IMR-90 (cell line): ENCODE results near the gene RDH12. TPM values are rescaled to one million over a fixed set of nuclear protein-coding genes. Genes with fewer than 3 reads are reported as not detected.

Experiments
- ATAC-seq: fragments of 200-7000 bp; cut with Tn5 transposase; 2 replicates; pipeline ENCODE4 v1.9.1; 2020; ENCODE audit warnings: low read depth, mild to moderate bottlenecking, moderate library complexity
- BruUV-seq: library from RNA; stranded (reverse); fragments of 400-500 nt; replicated peaks from 2 replicates; lab custom pipeline; 2021; lab: Mats Ljungman, UMichigan
- CTCF ChIA-PET: fragments of 300-600 bp; formaldehyde crosslinking; extraction: SDS; loops from one replicate; lab custom pipeline; 2021; ENCODE audit warnings: antibody characterized with exemption; lab: Yijun Ruan, JAX
- POLR2A ChIA-PET: fragments of 300-600 bp; sonication (Branson Sonifier 250); formaldehyde crosslinking; loops from one replicate; lab custom pipeline; 2022; ENCODE audit warnings: antibody characterized with exemption; ENCODE audit not compliant: unreplicated experiment; lab: Charles Lee
- DNase-seq: peaks from one replicate; pipeline ENCODE4 v3.0.0; 2013
- H2AFZ ChIP-seq: replicated peaks from 2 replicates; pipeline ENCODE3; 2013; ENCODE audit warnings: low read length, mild to moderate bottlenecking; ENCODE audit not compliant: poor library complexity
- H2AK5ac ChIP-seq: 2 replicates; pipeline ENCODE4 v1.6.1; 2013; ENCODE audit warnings: low read depth, low read length, inconsistent platforms
- H2AK9ac ChIP-seq: replicated peaks from 2 replicates; pipeline ENCODE3; 2013; ENCODE audit warnings: mild to moderate bottlenecking, low read depth, low read length, moderate library complexity; ENCODE audit not compliant: poor library complexity
- H2BK120ac ChIP-seq: 2 replicates; pipeline ENCODE4 v1.6.1; 2013; ENCODE audit warnings: low read depth, low read length, inconsistent platforms
- H2BK15ac ChIP-seq: 3 replicates; pipeline ENCODE4 v1.6.1; 2013; ENCODE audit warnings: low read depth, low read length, inconsistent platforms
- H2BK20ac ChIP-seq: 2 replicates; pipeline ENCODE4 v1.6.1; 2013; ENCODE audit warnings: low read depth, mild to moderate bottlenecking, inconsistent platforms, low read length, moderate library complexity
- H2BK5ac ChIP-seq: 2 replicates; pipeline ENCODE4 v1.6.1; 2013; ENCODE audit warnings: mild to moderate bottlenecking, low read depth, low read length, inconsistent platforms; ENCODE audit not compliant: poor library complexity, severe bottlenecking
- H3K14ac ChIP-seq: replicated peaks from 2 replicates; pipeline ENCODE4 v1.6.1; 2013; ENCODE audit warnings: low read depth, low read length, inconsistent platforms
- H3K18ac ChIP-seq: 2 replicates; pipeline ENCODE4 v1.6.1; 2013; ENCODE audit warnings: low read depth, low read length, control low read depth
- H3K23ac ChIP-seq: 2 replicates; pipeline ENCODE4 v1.6.1; 2013; ENCODE audit warnings: low read depth, low read length, inconsistent platforms
- H3K27ac ChIP-seq: 2 replicates; pipeline ENCODE4 v1.5.1; 2013; ENCODE audit warnings: mild to moderate bottlenecking, control low read depth, low read length; ENCODE audit not compliant: insufficient read depth
- H3K27me3 ChIP-seq: 2 replicates; pipeline ENCODE4 v1.6.1; 2013; ENCODE audit warnings: low read length; ENCODE audit not compliant: control insufficient read depth, insufficient read depth
- H3K36me3 ChIP-seq: 2 replicates; pipeline ENCODE4 v1.6.1; 2013; ENCODE audit warnings: low read length, mixed read lengths; ENCODE audit not compliant: control insufficient read depth, insufficient read depth
- H3K4ac ChIP-seq: 2 replicates; pipeline ENCODE4 v1.6.1; 2013; ENCODE audit warnings: low read depth, low read length, inconsistent platforms
- H3K4me1 ChIP-seq: 2 replicates; pipeline ENCODE4 v1.6.1; 2013; ENCODE audit warnings: low read length, mixed read lengths; ENCODE audit not compliant: control insufficient read depth, insufficient read depth
- H3K4me2 ChIP-seq: 2 replicates; pipeline ENCODE4 v1.6.1; 2013; ENCODE audit warnings: low read depth, mild to moderate bottlenecking, control low read depth, low read length, moderate library complexity
- H3K4me3 ChIP-seq: 2 replicates; pipeline ENCODE4 v1.5.1; 2013; ENCODE audit warnings: low read depth, mild to moderate bottlenecking, control low read depth, low read length, moderate library complexity; ENCODE audit not compliant: insufficient read depth
- H3K56ac ChIP-seq: 2 replicates; pipeline ENCODE4 v1.6.1; 2013; ENCODE audit warnings: low read length, inconsistent platforms; ENCODE audit not compliant: insufficient read depth; ENCODE audit errors: extremely low read depth
- H3K79me1 ChIP-seq, 2 experiments: 2 replicates each; pipeline ENCODE4 v1.6.1; 2013; ENCODE audit warnings: low read length in 2 of 2, inconsistent platforms in 1 of 2, low read depth in 1 of 2
- H3K9ac ChIP-seq: 2 replicates; pipeline ENCODE4 v1.6.1; 2013; ENCODE audit warnings: low read depth, low read length, control low read depth
- H3K9me1 ChIP-seq: 2 replicates; pipeline ENCODE4 v1.6.1; 2013; ENCODE audit warnings: low read length, inconsistent platforms; ENCODE audit not compliant: insufficient read depth
- H3K9me3 ChIP-seq: 2 replicates; pipeline ENCODE4 v1.6.1; 2013; ENCODE audit warnings: low read length; ENCODE audit not compliant: control insufficient read depth, insufficient read depth
- H4K20me1 ChIP-seq: 2 replicates; pipeline ENCODE4 v1.6.1; 2013; ENCODE audit warnings: low read length, inconsistent platforms; ENCODE audit not compliant: insufficient read depth
- H4K5ac ChIP-seq: 2 replicates; pipeline ENCODE4 v1.6.1; 2013; ENCODE audit warnings: mild to moderate bottlenecking, low read depth, low read length, control low read depth
- H4K8ac ChIP-seq, 2 experiments: 2 replicates each; pipeline ENCODE4 v1.6.1; 2013; ENCODE audit warnings: low read depth in 2 of 2, low read length in 2 of 2, control low read depth in 1 of 2, inconsistent platforms in 1 of 2
- H4K91ac ChIP-seq: 2 replicates; pipeline ENCODE4 v1.6.1; 2013; ENCODE audit warnings: low read depth, low read length, inconsistent platforms; ENCODE audit not compliant: insufficient read depth
- BHLHE40 ChIP-seq: fragments of 150-350 bp; IDR thresholded peaks from 2 replicates; pipeline ENCODE4 v1.6.1; 2016; ENCODE audit warnings: mild to moderate bottlenecking, low read depth, low read length
- CEBPB ChIP-seq: IDR thresholded peaks from 2 replicates; pipeline ENCODE4 v1.6.1; 2012; ENCODE audit warnings: low read depth, low read length, improper control_type of control experiment
- CHD1 ChIP-seq: IDR thresholded peaks from 2 replicates; pipeline ENCODE4 v1.6.1; 2012; ENCODE audit warnings: low read depth, low read length, improper control_type of control experiment
- CTCF ChIP-seq: conservative IDR thresholded peaks from 2 replicates; pipeline ENCODE4 v1.5.1; 2012; ENCODE audit warnings: mild to moderate bottlenecking, low read depth, low read length, improper control_type of control experiment
- ELK1 ChIP-seq: fragments of 150-350 bp; IDR thresholded peaks from 2 replicates; pipeline ENCODE4 v1.6.1; 2016; ENCODE audit warnings: low read depth, mild to moderate bottlenecking, low read length, moderate library complexity, borderline replicate concordance
- FOS ChIP-seq: fragments of 150-350 bp; IDR thresholded peaks from 2 replicates; pipeline ENCODE4 v1.6.1; 2016; ENCODE audit warnings: low read depth, low read length
- MAFK ChIP-seq: IDR thresholded peaks from 2 replicates; pipeline ENCODE4 v1.6.1; 2012; ENCODE audit warnings: low read depth, low read length, improper control_type of control experiment
- MAZ ChIP-seq: IDR thresholded peaks from 2 replicates; pipeline ENCODE4 v1.6.1; 2012; ENCODE audit warnings: low read depth, mild to moderate bottlenecking, low read length, improper control_type of control experiment, moderate library complexity, borderline replicate concordance
- MXI1 ChIP-seq: IDR thresholded peaks from 2 replicates; pipeline ENCODE4 v1.6.1; 2012; ENCODE audit warnings: low read depth, mild to moderate bottlenecking, low read length, moderate library complexity, borderline replicate concordance
- NFE2L2 ChIP-seq: fragments of 150-350 bp; IDR thresholded peaks from 2 replicates; pipeline ENCODE4 v1.6.1; 2016; ENCODE audit warnings: low read depth, mild to moderate bottlenecking, low read length
- POLR2A ChIP-seq: IDR thresholded peaks from 2 replicates; pipeline ENCODE4 v1.6.1; 2012; ENCODE audit warnings: mild to moderate bottlenecking, low read depth, low read length
- RAD21 ChIP-seq: IDR thresholded peaks from 2 replicates; pipeline ENCODE4 v1.6.1; 2012; ENCODE audit warnings: low read length, improper control_type of control experiment
- RCOR1 ChIP-seq: IDR thresholded peaks from 2 replicates; pipeline ENCODE4 v1.6.1; 2012; ENCODE audit warnings: mild to moderate bottlenecking, low read length, improper control_type of control experiment; ENCODE audit not compliant: insufficient replicate concordance
- RFX5 ChIP-seq: IDR thresholded peaks from 2 replicates; pipeline ENCODE4 v1.8.0; 2012; ENCODE audit warnings: low read depth, mild to moderate bottlenecking, low read length, moderate library complexity
- SMC3 ChIP-seq: fragments of 150-350 bp; IDR thresholded peaks from 2 replicates; pipeline ENCODE4 v1.6.1; 2016; ENCODE audit warnings: low read depth, mild to moderate bottlenecking, antibody characterized with exemption, low read length, moderate library complexity
- USF2 ChIP-seq: fragments of 150-350 bp; IDR thresholded peaks from 2 replicates; pipeline ENCODE4 v1.6.1; 2017; ENCODE audit warnings: mild to moderate bottlenecking, antibody characterized with exemption, low read length, low read depth
- WGBS, 2 experiments: methylation state at CpG; one replicate each; pipeline versions ENCODE4 v1.1.5 to v1.1.7; 2013; ENCODE audit warnings: missing lambda C conversion rate in 2 of 2; ENCODE audit not compliant: insufficient read length in 1 of 2; ENCODE audit errors: extremely low coverage in 2 of 2; 5-methylcytosine and 5-hydroxymethylcytosine counted together
- dilution Hi-C: fragments of 300-500 bp; cut with HindIII; formaldehyde crosslinking; loops from one replicate; pipeline ENCODE4 v1.14.3; 2018; ENCODE audit warnings: low sequenced_read_pairs; ENCODE audit not compliant: unreplicated experiment
- in situ Hi-C: fragments of 300-500 bp; cut with MboI; formaldehyde crosslinking; loops from 3 replicates; pipeline ENCODE4 v1.14.3; 2019; ENCODE audit warnings: low sequenced_read_pairs, inconsistent platforms, mixed read lengths
- intact Hi-C: fragments of 100-400 bp; cut with micrococcal nuclease; formaldehyde crosslinking; loops from 2 replicates; pipeline ENCODE4 v1.10.0; 2022
- polyA plus RNA-seq, 3 experiments: library from polyadenylated mRNA; depleted of rRNA; stranded (reverse); fragments of >200 nt; gene quantifications; 2 replicates each; pipeline ENCODE4 v1.2.3, GENCODE V29; 2012; ENCODE audit warnings: low replicate concordance in 1 of 3
- total RNA-seq: library from RNA; depleted of rRNA; stranded (reverse); fragments of >200 nt; gene quantifications from 2 replicates; pipeline ENCODE4 v1.2.3, GENCODE V29; 2012

RDH12 gene
- total and polyA plus RNA-seq, 2 of the 4 experiments (the other 2 are of a cell fraction) = not detected

- Histone ChIP-seq H3K56ac (no peak overlapping the region), H4K91ac (no peak overlapping the region), H3K79me1 (no peaks in the 10 kb centered on the region), H2BK20ac (no peak overlapping the region), H3K36me3 (no peaks in the 10 kb centered on the region), H3K4me2 (no peak overlapping the region), H2AK5ac (no peak overlapping the region), H3K9me1 (no peaks in the 10 kb centered on the region), H3K9ac (no peak overlapping the region), H2BK5ac (no peak overlapping the region), H2AFZ (no peak overlapping the region), H3K18ac (no peak overlapping the region), H3K27me3 (peaks cover 62% of the 10 kb centered on the region), H4K8ac (no peak overlapping the region), H3K9me3 (0 out of 2 replicates have a peak, but pooled peaks cover 4% of the 10 kb centered on the region), H3K27ac (no peak overlapping the region), H3K4me1 (no peaks in the 10 kb centered on the region), H3K4me3 (no peak overlapping the region), H2BK15ac (no peak overlapping the region), H2BK120ac (no peak overlapping the region), H3K14ac (no peak overlapping the region), H4K5ac (no peak overlapping the region), H3K4ac (no peak overlapping the region), H4K20me1 (no peaks in the 10 kb centered on the region), H3K23ac (no peak overlapping the region), H2AK9ac (no peak overlapping the region)
- ATAC-seq = no peak
- WGBS, 2 experiments = no CpG with 5 or more reads among the region's 7 CpGs
- CTCF ChIA-PET = no interaction called here
- intact Hi-C loops (no loop called here), dilution Hi-C loops (no loop called here), in situ Hi-C loops (no loop called here)
- POLR2A ChIA-PET = interaction anchor here (0.7 kb wide), 1 partner anchor 21 kb away, joined by 3 read pairs; no protein-coding TSS in a partner anchor
- TF ChIP-seq CEBPB (no peak), NFE2L2 (no peak), BHLHE40 (no peak), RFX5 (no peak), FOS (no peak), ELK1 (no peak), SMC3 (no peak), MAZ (no peak), RAD21 (no peak), RCOR1 (no peak), MXI1 (no peak), CHD1 (no peak), MAFK (no peak), USF2 (no peak), POLR2A (no peak), CTCF (no peak)
- no TSS peak for BruUV-seq
- no peak for DNase-seq
Measured at GRCh38 chr14:67727361-67727760, 25.7 kb downstream of the RDH12 start.
